GM21786 (cell line): ENCODE results near the gene CROCC2.

Source experiments
- ATAC-seq: cut with Tn5 transposase; IDR thresholded peaks from one replicate; pipeline ENCODE4 v1.9.1; 2021; ENCODE audit not compliant: unreplicated experiment

CROCC2 gene

DNA sequence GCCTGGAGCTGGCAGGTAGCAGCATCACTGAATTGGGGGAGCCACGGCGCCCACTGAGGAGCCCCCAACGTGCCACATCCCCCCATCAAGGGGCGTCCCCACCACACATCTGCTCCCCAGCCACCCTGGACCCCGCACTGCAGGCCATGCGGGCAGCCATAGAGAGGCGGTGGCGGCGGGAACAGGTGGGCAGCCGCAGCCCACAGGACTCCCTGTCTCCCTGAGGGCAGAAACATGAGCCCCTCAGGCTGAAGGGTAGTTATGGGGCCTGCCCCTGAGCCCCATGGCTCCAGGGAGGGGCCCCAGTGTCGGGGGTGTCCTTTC, 26.6 kb downstream of the CROCC2 start:
- ATAC-seq, result no peak

DNA sequence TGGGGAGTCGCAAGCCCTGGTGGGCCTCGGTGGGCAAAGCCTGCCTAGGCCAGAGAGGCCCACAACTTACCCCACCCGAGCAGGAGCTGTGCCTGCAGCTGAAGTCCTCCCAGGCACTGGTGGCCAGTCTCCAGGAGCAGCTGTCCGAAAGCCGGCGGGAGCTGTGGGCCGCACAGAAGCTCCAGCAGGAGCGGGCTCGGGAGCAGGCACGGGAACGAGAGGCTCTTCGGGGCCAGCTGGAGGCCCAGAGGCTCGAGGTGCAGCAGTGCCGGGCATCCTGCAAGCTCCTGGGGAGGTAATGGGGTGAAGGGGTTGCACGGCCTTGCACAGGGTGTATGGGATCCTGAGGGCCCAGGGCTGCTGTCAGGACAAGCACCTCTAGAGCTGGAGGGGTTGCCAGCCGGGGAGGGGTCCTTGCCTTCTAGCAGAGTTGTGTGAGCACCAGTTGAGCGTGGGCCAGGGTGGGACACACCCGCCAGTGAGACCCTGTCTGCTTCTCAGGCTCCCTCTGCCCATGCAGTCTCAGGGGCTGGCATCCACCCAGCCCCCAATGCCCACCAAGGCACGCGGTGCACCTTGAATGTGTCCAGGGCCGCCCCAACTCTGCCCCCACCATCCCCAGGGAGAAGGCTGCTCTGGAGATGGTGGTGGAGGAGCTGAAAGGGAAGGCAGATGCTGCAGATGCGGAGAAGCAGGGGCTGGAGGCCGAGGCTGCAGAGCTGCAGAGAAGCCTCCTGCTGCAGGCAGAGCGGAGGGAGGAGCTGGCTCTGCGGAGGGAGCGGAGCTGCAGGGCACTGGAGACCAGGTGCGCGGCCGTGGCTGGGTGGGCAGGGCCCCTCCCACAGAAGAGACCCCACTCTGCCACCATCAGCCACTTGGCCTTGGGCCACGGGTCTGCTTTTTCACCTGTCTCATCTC, 27.2 kb downstream of the CROCC2 start:
- ATAC-seq, result no peak

DNA sequence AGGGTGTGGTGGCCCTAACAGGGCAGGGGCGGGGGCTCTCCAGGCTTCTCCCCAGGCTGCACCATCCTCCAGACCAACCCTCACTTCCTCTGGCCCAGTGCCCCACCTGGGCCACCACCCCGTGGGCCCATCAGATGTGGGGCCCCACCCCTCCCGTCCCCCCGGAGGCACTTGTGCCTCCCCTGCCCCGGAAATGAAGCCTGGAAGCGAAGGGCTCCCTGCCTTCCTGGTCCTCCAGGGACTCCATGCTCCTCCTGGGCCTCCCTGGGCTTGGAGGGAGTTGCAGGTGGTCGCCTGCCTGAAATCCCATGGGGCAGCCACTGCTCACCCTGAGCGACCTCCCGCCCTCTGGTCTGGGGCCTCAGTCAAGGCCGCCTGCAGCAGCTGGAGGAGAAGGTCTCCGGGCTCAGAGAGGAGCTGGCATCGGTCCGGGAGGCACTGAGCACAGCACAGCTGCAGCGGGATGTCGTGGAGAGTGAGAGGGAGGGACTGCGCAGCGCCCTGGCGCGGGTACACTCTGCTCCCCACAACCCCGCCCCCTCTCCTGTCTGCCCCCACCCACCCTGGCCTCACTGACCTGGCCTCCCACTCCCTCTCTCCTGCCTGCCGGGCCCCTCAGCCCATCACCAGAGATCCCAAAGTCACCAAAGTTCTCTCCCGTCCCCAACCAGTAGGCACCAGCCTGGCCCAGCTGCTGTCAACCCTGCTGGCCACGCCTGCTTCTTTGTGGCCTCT, 28.0 kb downstream of the CROCC2 start:
- ATAC-seq, result no peak

DNA sequence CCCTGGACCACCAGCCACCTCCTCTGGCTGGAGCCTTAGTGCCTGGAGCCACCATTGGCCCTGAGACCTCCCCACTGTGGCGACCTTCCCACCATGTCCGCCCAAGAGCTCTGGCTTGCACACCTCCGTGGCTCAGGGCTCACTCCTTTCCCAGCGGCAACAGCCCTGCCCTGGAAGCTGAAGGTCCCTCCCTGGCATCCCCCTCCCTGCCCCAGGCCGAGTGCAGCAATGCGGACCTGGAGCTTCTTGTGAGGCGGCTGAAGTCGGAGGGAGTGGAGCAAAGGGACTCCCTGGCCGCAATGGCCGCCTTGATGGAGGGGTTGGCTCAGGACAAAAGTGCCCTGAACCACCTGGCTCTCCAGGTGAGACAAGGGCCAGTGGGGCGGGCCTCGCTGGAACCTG, 28.6 kb downstream of the CROCC2 start:
- no peak for ATAC-seq

DNA sequence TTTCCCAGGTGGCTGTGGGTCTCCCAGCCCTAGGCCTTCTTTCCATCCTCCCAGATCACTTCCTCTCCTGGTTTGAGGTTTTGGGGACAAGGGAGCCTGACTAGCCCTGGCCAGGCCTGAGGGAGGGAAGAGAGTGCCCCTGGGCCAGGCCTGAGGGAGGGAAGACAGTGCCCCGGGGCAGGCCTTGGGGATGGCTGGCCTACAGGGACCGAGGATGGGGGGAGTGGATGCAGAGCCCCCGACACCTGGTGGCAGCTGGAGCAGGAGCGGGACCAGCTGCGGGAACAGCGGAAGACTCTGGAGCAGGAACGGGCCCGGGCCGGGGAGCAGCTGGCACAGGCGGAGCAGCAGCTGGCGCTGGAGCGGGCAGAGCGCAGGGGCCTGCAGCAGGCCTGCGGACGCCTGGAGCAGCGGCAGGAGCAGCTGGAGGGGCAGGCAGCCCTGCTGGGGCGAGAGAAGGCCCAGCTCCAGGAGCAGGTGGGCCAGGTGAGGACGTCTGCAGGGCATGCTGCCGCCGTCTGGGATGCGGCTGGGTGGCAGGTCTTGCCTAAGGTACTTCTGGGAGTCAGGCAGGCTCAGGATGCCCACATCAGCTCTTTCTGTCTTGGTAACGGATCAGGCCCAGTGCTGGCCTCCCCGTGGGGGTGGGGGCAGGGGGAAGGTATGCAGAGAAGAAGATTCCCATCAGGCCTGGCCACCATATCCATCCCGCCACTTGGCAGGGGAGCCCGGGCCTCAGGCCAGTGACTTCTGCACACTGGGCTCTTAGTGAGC, 29.2 kb downstream of the CROCC2 start:
- ATAC-seq, result no peak

DNA sequence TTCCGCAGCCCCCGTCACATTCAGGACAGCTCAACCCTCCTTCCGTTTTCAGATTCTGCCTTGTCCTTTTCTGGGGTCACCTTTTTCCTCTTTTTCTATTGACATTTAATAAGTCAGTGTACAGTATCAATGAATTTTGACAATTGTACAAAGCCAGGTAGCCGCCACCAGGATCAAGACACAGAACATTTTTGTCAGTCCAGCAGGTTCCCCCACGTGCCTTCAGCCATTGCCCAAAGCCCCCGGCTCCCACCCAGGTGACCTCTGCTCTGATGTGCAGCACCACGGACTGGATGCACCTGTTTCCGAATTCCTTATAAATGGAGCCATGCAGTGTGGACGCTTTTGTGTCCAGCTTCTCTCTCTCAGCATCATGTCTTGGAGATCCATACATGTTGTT, 30.0 kb downstream of the CROCC2 start:
- ATAC-seq, result no peak

DNA sequence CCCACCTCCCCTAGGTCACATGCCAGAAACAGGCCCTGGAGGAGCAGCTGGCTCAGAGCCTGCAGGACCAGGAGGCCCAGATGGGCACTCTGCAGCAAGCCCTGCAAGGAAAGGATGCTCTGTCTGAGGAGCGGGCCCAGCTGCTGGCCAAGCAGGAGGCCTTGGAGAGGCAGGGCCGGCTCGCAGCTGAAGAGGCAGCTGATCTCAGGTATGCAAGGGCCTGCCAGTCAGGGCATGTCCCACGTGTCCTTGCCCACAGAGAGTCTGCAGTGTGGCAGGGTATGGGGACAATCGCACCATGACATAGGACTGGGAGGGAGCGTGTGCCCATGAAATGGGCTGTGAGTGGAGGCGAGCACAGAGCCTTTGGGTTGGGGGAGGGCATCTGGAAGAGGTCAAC, 39.9 kb downstream of the CROCC2 start:
- ATAC-seq, result no peak

DNA sequence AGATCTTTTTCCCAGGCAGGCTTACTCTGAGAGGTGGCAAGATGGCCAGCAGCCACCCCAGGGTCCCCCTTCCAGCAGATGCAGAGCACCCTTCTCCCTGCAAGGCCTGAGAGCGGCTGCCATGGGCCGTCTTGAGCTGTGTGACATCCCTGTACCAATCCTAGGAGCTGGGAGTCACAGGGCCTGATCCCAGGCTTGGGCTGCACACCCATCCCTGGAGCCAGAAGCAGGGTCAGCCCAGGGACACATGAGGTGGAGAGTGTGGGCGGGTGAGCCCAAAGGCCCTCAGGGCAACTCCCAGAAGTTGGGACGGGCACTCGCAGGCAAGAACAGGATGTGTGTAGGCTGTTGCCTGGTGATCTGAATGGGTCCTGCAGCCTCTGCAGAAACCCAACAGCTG, 40.5 kb downstream of the CROCC2 start:
- no peak for ATAC-seq

DNA sequence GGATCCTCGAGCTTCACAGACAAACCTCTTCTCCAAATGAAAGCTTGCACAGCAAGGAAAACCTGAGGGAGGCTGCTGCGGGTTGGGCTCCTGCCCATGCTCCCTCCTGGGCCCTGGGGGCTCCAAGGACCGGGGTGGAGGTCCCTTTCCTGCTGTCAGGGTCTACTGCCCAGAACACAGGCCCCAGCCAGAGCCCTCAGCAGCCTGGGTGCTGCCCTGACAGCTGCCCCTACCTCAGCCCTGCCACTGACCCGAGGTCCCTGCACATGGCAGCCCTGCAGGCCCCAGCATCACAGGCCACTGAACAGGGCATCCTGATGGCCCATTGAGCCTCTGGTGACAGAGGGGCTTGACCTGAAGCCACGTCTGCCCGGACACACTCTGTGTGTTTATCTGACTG, 41.0 kb downstream of the CROCC2 start:
- ATAC-seq, result no peak

DNA sequence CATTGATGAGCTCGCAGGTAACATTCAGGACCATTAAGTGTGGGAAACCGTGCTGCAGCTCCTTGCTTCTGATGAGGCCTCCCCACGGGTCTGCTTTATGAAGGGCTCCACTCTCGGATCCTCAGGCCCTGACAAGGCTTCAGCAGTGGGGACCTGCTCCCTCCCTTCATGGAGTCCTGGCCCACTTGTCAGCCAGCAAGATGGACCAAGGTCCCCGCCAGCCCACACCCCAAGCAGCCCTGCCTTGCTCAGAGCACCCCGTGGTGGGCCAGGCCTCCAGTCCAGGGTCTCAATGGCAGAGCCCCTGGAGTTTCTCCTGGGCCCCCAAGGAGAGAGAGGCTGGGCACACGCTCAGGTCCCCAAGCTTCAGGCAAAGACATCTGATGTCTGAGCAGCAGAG, 41.5 kb downstream of the CROCC2 start:
- ATAC-seq, result no peak

DNA sequence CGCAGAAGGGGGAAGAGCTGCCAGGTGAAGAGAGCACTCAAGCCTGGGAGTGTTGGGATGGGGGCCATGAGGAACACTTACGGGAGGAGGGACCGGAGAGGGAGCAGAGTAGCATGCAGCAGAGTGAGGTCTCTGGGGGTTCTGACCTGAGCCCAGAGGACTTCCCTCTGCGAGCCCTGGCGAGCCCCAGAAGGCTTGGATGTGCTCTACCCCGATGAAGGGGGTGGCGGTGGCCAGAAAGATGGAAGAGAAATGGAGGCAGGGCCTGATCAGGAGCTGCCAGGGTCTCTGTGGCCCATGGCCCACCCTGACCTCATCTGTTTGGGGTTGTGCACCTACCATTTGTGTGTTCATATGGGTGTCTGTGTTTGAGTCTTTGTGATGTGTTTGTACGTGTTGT, 42.0 kb downstream of the CROCC2 start:
- ATAC-seq, result no peak

DNA sequence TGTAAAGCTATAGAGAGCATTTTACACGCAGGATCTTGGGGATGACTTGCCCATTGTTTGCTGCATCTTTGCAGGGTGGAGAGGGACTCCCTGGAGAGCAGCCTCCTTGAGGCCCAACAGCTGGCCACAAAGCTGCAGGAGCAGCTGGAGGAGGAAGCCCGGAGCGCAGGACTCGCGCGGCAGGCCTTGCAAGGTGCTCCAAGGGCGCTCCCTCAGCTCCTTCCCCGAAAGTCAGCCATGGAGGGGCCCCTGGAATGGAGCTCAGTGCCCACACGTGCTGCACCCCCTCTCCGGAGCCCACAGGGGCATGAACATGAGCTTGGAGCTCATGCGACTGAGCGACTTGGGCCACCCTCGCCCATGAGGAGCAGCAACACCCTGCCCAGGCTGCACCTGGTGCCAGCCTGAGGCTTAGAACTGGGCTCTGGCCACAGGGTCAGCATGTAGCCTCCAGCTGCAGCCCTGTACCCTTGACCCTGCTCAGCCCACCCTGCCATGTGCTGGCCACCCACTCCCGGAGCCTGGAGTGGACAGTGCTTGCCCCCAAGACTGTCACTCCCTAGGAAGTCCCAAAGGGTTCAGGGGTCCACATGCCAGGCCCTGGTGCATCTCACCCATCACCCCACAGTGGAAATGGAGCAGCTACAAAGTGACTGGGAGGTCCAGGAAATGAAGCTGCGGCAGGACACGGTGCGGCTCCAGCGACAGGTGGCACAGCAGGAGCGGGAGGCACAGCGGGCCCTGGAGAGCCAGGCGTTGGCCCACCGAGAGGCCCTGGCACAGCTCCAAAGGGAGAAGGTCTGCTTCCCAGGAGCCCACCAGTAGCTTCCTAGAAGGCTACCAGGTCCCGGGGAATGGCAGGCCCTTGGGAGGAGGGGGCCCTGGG, 43.0 kb downstream of the CROCC2 start:
- no peak for ATAC-seq

DNA sequence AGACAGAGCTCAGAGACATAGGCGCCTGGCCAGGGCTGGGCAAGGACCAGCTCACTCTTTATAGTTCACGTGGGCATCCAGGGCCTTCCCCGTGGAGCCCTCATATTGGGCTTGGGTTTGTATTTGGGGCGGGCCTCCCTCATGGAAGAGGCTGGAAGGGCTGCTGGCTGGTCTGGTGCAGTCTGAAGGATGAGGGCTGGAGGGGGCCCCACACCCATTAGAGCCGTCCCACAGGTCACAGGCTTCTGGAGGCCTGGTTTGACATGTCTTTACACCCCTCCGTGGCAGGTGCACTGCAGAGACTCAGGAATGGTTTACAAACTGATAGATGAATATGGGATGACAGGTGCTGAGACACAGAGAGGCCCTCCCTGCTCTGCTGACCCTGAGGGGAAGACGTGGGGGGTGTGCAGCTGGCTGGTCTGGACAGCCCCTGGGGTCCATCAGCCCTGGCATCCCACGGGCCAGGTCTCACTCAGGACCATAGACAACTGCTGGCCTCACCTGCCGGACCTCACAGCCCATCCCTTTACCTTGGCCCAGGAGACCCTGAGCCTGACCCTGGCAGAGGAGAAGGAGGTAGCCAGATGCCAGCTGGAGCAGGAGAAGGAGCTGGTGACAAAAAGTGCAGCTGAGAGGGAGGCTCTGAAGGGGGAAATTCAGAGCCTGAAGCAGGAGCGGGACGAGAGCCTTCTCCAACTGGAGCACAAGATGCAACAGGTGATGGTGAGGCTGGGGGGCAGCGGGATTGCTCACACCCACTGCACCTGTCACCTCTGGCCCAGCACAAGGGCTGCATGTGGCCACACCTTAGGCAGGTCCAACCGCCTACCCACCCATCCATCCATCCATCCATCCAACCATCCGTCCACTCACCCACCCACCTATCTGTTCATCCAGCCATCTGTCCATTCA, 43.9 kb downstream of the CROCC2 start:
- ATAC-seq, result no peak

DNA sequence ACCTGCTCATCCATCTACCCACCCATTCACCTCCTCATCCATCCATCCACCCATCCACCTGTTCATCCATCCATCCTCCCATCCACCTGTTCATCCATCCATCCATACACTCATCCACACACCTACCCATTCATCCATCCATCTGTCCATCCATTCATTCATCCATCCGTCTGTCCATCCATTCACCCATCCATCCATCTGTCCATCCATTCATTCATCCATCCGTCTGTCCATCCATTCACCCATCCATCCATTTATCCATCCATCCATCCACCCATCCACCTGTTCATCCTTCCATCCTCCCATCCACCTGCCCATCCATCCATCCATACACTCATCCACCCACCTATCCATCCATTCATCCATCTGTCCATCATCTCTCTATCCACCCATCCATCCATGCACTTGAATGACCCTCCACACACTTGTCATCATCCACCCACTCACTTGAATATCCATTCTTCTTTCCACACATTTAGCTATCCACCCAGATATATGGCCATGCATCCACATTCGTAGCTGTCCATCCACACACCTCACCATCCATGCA, 45.0 kb downstream of the CROCC2 start:
- no peak for ATAC-seq

DNA sequence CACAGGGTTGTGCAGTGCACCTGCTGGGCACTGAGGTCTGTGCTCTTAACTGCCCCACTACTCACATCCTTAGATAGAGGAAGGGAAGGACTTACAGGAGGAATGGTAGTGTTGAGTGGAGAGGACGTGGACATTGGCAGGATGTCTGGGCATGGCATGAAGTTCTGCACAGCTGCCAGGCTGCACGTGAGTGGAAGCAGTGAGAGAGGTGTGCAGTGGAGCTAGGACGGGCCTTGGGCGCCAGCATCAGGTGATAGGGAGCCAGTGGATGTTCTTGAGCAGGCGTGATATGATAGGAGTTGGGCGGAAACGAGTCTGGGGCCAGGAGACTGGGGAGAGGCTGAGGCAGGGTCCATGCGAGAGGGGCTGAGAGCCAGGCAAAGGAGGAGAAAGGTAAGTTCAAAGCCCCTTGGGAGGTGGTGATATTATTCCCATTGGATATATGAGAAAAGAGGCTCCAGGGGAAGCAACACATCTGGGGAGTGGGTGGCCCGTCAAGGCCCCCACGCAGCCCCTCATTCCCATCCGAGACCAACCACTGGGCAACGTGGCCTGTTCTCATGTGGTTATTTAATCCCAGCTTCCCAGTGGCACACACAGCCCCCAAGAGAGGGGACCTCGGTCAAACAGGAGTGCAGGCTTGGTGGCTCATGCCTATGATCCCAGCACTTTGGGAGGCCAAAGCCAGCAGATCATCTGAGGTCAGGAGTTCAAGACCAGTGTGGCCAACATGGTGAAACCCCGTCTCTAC, 46.5 kb downstream of the CROCC2 start:
- no peak for ATAC-seq

DNA sequence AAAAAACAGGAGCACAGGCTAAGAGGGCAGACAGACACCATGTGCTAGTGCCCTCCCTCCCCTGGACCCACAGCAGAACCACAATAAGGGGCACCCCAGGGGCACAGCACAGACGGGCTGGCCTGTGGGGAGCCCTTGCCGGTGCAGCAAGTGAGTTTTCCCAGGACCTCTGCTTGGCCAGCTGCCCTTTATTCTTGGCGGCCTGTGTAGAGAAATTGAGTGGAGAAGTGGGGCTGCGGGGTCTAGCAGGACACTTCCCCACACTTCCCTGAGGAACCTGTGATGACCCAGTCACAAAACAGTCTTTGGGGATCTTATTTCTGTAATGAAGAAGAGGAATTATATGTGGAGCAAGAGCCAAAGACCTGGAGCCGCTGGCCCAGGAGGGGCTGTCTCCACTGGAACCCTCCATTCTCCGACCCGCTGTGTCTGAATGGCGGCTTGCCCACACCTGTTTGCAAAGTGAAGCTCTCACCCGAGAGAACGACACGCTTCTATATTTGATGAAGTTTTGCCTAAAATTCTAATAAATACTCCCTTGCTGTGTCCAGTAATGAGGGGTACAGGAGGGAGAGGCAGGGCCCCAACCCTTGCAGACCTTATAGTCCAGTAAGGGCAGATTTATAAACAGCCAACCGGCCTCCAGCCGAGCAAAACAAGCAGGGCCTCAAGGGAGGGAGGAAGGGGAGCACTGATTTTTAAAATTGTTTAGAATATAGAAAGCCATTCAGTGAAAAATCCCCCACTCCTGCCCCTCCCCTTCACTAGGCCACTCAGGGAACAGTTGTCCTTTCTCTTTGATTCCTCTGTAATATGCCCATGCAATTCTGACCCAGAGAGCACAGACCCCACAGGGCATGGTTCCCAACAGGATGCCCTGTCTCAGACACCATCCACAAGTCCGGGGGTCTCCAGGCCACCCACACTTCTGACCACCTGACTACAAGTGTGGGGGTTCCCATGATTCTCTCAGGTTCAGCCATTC, 47.6 kb downstream of the CROCC2 start:
- ATAC-seq, result no peak

DNA sequence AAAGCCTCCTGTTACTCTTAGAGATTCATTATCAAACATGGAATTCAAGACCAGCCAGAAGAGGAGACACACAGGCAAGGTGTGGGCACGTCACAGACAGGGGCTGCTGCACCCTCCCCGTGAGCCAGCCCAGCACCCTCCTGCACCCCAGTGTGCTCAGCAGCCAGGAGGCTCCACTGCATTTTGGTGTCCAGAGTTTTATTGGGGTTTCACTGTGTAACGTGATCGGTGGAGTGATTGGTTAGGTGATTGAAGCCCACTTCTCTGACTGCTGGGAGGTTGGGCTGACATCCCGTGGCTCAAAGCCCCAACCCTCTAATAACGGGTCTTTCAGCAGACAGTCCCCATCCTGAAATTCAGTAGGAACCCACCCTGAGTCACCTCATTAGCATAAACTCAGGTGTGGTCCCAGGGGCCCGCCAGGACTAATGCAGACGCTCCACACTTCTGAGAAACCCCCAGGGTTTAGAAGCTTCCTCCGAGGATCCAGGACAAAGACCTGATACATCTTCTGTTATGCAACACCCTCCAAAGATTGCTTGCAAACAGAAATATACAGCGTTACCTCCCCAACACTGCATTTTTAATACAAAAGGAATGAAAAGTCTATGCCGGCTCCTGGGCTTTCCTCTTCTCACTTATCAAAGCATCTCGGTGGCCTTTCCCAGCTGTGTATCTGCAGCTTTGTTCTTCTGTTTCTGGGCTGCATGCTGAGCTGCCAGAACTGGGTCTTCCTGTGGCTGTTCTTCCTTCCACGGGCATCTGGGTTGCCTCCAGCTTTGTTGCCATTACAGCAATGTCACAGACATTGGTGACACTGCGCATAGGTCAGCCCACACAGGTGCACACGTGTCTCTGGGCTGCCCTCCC, 48.5 kb downstream of the CROCC2 start:
- no peak for ATAC-seq
